ENCODE data around the gene OSBPL9. TPM values are rescaled to one million over a fixed set of nuclear protein-coding genes. Genes with fewer than 3 reads are reported as not detected.
"Not testable (repeated sequence)": the region's sequence is repeated elsewhere in the genome, so short reads cannot be mapped to it uniquely, and the experiment has no call there.

Gene OSBPL9
- total RNA-seq, 2 experiments from 2014 or later: 51.1 to 56.1 TPM

GRCh38 chr1:51799372-51799771, 182.5 kb downstream of the OSBPL9 start:
- DNase-seq: no peak
- no peaks in the 10 kb centered on the region for H3K4me1 Mint-ChIP-seq (ENCODE audit: low read depth)
- intact Hi-C loops (cut with micrococcal nuclease): no loop called here
- no peaks in the 10 kb centered on the region for H3K27me3 Mint-ChIP-seq
- peaks cover 23% of the 10 kb centered on the region for H3K36me3 Mint-ChIP-seq (ENCODE audit: low read depth)
- no peak overlapping the region for H3K4me3 Mint-ChIP-seq
- no peak for TF ChIP-seq CTCF (IDR thresholded peaks at IDR 0.05)
- CTCF ChIA-PET: interaction anchor here (1.4 kb wide), 1 partner anchor 31 kb away, joined by 5 read pairs; no protein-coding TSS in a partner anchor
- no peaks in the 10 kb centered on the region for H3K9me3 Mint-ChIP-seq
- H3K27ac Mint-ChIP-seq: no peak overlapping the region
- no peak for ATAC-seq
- POLR2A ChIA-PET: interaction anchor here (0.6 kb wide), 1 partner anchor 56 kb away, joined by 4 read pairs; no protein-coding TSS in a partner anchor

- no peak for DNase-seq
- no peaks in the 10 kb centered on the region for H3K27me3 Mint-ChIP-seq
- H3K36me3 Mint-ChIP-seq (ENCODE audit: low read depth): peaks cover 11% of the 10 kb centered on the region
- H3K4me1 Mint-ChIP-seq (ENCODE audit: low read depth): no peaks in the 10 kb centered on the region
- H3K4me3 Mint-ChIP-seq: no peak overlapping the region
- intact Hi-C loops (cut with micrococcal nuclease): no loop called here
- no peak for TF ChIP-seq CTCF (IDR thresholded peaks at IDR 0.05)
- no peaks in the 10 kb centered on the region for H3K9me3 Mint-ChIP-seq
- H3K27ac Mint-ChIP-seq: no peak overlapping the region
- ChIA-PET CTCF (no interaction called here), POLR2A (no interaction called here)
- no peak for ATAC-seq
Observed at GRCh38 chr1:51814513-51814912, 197.6 kb downstream of the OSBPL9 start.

- Mint-ChIP-seq H3K4me1 (ENCODE audit: low read depth) (no peaks in the 10 kb centered on the region), H3K27ac (no peak overlapping the region)
Observed at GRCh38 chr1:51818487-51818886, 201.6 kb downstream of the OSBPL9 start.

GRCh38 chr1:51819021-51819420, 202.1 kb downstream of the OSBPL9 start:
- ATAC-seq; H3K27me3 Mint-ChIP-seq; CTCF ChIA-PET; POLR2A ChIA-PET; H3K4me1 Mint-ChIP-seq (ENCODE audit: low read depth); intact Hi-C loops (cut with micrococcal nuclease); H3K9me3 Mint-ChIP-seq; DNase-seq; H3K27ac Mint-ChIP-seq; H3K4me3 Mint-ChIP-seq: not testable (repeated sequence)
- peaks cover 17% of the 10 kb centered on the region for H3K36me3 Mint-ChIP-seq (ENCODE audit: low read depth)

More at GRCh38 chr1:51818487-51818886, 201.6 kb downstream of the OSBPL9 start:
- POLR2A ChIA-PET: no interaction called here
- H3K9me3 Mint-ChIP-seq: no peaks in the 10 kb centered on the region
- H3K4me3 Mint-ChIP-seq: no peak overlapping the region
- no peaks in the 10 kb centered on the region for H3K27me3 Mint-ChIP-seq
- intact Hi-C loops (cut with micrococcal nuclease): no loop called here
- TF ChIP-seq CTCF (IDR thresholded peaks at IDR 0.05): no peak
- CTCF ChIA-PET: no interaction called here
- ATAC-seq (no peak), DNase-seq (no peak)
- H3K36me3 Mint-ChIP-seq (ENCODE audit: low read depth): peaks cover 17% of the 10 kb centered on the region

GRCh38 chr1:51819810-51820209, 202.9 kb downstream of the OSBPL9 start:
- no peaks in the 10 kb centered on the region for H3K9me3 Mint-ChIP-seq
- no peak overlapping the region for H3K27ac Mint-ChIP-seq
- intact Hi-C loops (cut with micrococcal nuclease): no loop called here
- ChIA-PET POLR2A (no interaction called here), CTCF (no interaction called here)
- H3K27me3 Mint-ChIP-seq: no peaks in the 10 kb centered on the region
- DNase-seq (no peak), ATAC-seq (no peak)
- no peak overlapping the region for H3K4me3 Mint-ChIP-seq
- H3K36me3 Mint-ChIP-seq (ENCODE audit: low read depth): peaks cover 17% of the 10 kb centered on the region
- H3K4me1 Mint-ChIP-seq (ENCODE audit: low read depth): no peaks in the 10 kb centered on the region
- TF ChIP-seq CTCF (IDR thresholded peaks at IDR 0.05): no peak

- Mint-ChIP-seq H3K27ac (no peak overlapping the region), H3K27me3 (no peaks in the 10 kb centered on the region), H3K36me3 (ENCODE audit: low read depth) (peaks cover 10% of the 10 kb centered on the region), H3K4me3 (no peak overlapping the region), H3K9me3 (no peaks in the 10 kb centered on the region), H3K4me1 (ENCODE audit: low read depth) (no peaks in the 10 kb centered on the region)
- DNase-seq: no peak
- intact Hi-C loops (cut with micrococcal nuclease): no loop called here
- POLR2A ChIA-PET: no interaction called here
- TF ChIP-seq CTCF (IDR thresholded peaks at IDR 0.05): no peak
- no peak for ATAC-seq
- CTCF ChIA-PET: interaction anchor here (1.0 kb wide), 1 partner anchor 10 kb away, joined by 3 read pairs; no protein-coding TSS in a partner anchor
Observed at GRCh38 chr1:51829058-51829457, 212.2 kb downstream of the OSBPL9 start.

All from activated CD8-positive, alpha-beta T cell treated with anti-CD3 and anti-CD28 coated beads for 36 hours (primary cell).